GM21447 (cell line): ENCODE results near the gene BANK1.

Experiments used
- ATAC-seq: cut with Tn5 transposase; IDR thresholded peaks from one replicate; pipeline ENCODE4 v1.9.1; 2021; ENCODE audit not compliant: unreplicated experiment

BANK1 gene

GRCh38 chr4:101818362-101818761, 27.8 kb downstream of the BANK1 start:
- ATAC-seq, result no peak

DNA sequence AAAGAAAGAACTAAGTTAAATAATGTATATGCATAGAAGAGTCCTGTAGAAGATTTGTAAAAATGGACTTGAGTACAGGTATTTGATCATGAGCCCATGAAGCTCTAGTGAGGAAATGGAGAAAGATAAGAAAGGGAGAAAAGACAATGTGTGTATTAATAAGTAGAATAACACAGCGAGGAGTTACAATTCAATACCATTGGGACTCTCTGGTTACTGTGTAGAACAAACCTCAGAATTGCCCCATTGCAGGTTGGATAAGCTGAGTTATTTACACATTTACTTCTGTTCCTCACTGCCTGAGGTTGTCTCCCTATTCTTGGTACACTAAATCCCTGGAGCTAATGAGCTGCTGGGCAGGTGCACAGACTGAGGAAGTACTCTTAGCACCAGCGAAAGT, 33.3 kb downstream of the BANK1 start:
- no peak for ATAC-seq

- ATAC-seq, result no peak
Measured at GRCh38 chr4:101824500-101824899, 34.0 kb downstream of the BANK1 start.

GRCh38 chr4:101825953-101826352, 35.4 kb downstream of the BANK1 start:
- ATAC-seq, result no peak

DNA sequence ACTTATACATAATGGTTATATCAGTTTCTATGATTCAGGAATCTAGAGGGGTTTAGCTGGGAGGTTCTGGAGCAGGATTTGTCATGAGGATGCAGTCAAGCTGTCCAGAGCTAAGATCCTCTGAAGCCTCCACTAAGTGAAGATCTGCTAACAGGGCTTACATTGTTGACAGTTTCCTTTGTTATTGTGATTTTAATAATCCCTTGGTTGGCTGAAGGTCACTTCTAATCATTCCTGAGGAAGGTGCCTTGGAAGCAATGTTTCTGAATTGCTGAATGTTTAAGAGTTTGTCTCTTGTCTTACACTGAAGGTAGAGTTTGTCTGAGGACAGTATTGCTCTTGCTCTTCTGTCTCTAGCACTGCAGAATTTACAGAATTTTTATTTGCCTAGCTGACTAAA, 41.3 kb downstream of the BANK1 start:
- ATAC-seq, result no peak

- ATAC-seq, result no peak
Measured at GRCh38 chr4:101833480-101833879, 43.0 kb downstream of the BANK1 start.

DNA sequence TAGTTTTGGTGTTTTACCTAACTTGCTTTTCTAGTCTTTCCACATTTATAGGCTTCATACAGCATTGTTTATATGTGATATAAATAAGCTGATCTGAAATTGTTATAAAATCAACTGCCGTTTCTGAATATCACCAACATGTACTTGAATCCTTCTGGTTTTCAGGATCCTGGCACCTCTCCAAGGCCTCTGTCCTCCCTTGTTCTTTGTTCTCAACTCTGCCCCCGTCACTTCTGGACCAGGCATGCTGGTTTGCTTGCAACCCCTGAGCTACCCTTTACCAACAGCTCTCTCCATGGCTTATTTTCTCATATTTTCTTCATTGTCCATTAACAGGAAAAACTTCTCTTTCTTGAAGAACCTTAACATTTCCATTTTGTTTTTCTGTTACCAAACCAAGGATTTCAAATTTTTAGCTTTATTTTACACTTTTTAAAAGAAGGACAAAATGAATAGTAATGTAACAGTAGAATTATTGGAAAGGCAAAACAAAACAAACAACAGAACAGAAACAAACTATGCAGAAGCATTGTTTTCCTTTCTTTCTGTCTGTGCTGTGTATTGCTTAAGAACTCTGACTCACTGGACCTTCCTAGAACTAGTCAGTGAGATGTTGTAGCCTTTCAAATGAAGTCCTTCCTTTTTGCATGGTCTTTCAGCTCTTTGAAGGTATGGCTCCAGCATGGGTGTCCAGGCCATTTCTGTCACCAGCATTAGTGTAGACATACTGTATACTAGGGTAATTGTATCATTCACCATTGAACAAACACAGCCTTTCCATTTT, 44.8 kb downstream of the BANK1 start:
- no peak for ATAC-seq

DNA sequence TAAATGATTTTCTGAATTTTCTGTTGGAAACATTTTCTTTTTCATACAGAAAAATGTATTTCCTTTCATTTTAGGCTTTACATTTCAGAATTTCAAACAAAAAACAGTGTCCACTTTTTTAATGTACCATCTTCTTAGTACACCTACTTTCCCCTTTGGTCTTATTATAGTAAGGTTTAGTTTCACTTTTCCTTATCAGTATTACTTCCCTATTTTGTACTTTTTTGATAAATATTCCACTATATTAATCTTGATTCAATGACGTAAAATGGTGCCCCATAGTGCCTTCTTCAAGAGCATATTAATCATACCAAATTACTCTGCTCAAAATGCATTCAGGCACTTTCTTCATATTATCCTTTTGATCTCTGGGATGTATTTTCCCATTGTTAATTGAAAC, 52.5 kb downstream of the BANK1 start:
- no peak for ATAC-seq

DNA sequence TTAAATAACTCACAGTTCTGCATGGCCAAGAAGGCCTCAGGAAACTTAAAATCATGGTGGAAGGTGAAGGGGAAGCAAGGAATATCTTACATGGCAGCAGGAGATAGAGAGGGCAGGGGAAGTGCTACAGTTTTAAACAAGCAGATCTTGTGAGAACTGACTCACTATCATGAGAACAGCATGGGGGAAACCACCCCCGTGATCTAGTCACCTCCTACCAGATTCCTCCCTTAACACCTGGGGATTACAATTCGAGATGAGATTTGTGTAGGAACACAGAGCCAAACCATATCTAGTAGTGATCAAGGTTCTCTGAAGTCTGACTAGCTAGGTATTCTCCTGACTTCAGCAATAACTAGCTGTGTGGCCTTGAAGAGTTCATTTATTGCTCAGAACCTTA, 56.0 kb downstream of the BANK1 start:
- ATAC-seq, result no peak

DNA sequence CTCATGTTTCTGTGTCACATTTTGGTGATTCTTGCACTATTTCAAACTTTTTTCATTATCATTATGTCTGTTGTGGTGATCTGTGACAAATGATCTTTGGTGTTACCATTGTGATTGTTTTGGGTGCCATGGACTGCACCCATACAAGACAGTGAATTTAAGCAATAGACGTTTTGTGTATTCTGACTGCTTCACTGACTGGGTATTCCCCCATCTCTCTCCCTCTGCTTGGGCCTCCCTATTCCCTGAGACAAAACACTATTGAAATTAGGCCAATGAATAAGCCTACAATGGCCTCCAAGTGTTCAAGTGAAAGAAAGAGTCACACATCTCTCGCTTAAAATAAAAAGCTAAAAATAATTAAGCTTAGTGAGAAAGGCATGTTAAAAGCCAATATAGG, 60.2 kb downstream of the BANK1 start:
- ATAC-seq, result peak; percentile 46

DNA sequence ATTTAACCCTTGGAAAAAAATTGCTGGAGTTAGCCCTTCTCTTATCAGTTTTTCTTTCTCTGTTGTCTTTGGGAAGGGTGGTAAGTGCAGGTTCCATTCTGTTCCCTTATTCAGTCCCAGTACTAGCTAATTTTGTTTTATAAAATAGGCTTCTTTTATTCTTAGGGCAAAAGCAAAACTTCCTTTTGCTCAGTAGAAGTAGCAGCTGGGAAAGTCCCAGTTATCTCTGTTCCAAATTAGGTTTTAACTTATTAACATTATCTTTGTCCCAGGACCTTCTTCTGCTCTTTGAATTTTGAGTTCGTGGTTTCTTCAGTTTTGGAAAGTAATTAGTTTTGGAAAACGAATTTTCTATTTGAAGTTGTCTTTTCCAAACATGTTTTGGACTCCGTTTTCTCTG, 61.1 kb downstream of the BANK1 start:
- ATAC-seq, result no peak

- ATAC-seq, result peak; percentile 57
Measured at GRCh38 chr4:101853028-101853427, 62.5 kb downstream of the BANK1 start.

- ATAC-seq, result no peak
Measured at GRCh38 chr4:101853691-101854090, 63.2 kb downstream of the BANK1 start.

GRCh38 chr4:101855239-101855638, 64.7 kb downstream of the BANK1 start:
- ATAC-seq, result no peak

GRCh38 chr4:101856149-101856548, 65.6 kb downstream of the BANK1 start:
- no peak for ATAC-seq

DNA sequence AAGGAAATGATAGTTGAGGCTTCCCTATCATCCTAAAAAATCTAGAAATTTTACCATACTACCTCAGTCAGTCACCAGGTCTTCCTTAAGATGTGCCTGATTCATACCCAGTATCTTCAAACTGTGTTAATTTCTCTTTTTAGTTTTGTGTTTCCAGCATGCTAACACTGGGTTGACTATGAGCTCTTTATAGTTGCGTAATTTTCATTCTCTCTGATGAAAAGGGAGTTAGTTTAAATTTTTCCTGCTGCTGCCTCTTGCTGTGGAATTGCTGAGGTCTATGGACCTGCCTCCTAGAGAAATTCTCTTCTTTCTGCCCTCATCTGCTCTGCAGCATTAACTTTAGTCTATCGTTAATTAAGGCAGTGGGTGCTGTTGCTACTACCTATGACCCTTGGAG, 66.6 kb downstream of the BANK1 start:
- ATAC-seq, result no peak

DNA sequence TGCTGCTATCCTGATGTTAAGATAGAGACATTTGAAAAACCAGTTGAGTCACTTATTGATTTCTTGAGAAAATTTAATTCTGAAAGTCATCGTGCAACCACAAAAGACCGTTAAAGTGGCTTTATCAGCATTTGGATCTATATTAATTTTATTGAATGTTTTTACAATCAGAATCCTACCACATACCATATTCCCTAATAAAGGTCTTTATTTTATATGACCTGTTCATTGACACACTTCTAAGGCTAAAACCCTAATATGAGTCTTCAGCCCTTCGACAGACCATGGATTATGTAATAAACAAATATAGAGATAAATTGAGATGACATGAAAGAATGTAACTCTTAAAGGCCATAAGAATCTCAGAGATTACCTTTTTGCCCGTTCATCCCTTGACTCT, 68.1 kb downstream of the BANK1 start:
- ATAC-seq, result no peak

DNA sequence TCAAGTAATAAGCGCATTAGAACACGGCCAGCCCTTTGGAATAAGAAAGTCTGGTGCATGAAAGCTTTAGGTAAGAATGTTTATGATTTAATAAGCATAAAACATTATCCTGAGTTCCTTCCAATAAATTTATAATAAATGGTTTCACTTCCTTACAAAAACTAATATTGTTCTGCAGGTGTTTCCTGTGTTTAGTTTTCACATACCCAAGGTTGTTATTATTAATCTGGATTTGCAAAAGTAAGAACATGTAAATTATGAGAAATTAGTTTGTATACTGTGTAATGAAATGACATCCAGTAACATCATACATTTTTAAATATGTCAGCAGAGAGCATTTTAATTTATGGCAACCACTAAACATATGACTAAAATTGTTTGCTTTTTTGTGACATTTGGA, 72.1 kb downstream of the BANK1 start:
- no peak for ATAC-seq

GRCh38 chr4:101864660-101865059, 74.1 kb downstream of the BANK1 start:
- ATAC-seq, result no peak

DNA sequence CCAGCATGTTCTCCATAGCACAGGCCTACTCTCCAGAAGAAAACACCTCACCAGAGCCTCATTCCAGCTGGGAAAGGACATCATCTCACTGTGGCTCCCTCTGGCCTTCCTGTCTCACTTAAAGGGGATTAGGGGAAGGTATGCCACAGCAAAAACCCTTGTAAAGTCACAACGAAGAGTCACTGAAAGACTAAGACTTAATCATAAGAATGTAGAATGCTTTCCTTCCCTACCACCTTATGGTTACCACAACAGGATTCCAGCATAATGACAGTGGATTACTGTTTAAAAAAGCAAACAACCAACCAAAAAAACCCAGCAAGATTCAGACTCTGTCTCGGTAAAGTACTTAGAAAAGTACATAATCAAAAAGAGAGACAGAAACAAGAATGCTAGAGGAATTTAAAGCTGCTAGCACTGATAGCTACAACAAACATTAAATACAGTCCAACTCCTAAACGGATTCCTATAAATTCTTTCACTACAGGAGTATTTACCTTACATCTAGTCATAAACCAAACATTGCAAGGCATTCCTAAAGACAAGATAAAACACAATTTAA, 75.1 kb downstream of the BANK1 start:
- ATAC-seq, result no peak

- ATAC-seq, result no peak
Measured at GRCh38 chr4:101870874-101871273, 80.3 kb downstream of the BANK1 start.

GRCh38 chr4:101871962-101872676, 81.6 kb downstream of the BANK1 start:
- no peak for ATAC-seq
